Measurements from ENCODE around the gene MTCL1. TPM values are rescaled to one million over a fixed set of nuclear protein-coding genes. Genes with fewer than 3 reads are reported as not detected.
A peak's percentile ranks its signal among the peaks of the same experiment; 100 is the strongest.

The MTCL1 gene
- total and polyA plus RNA-seq, 2 experiments from 2014 or later = 10.6 to 19.7 TPM

- Histone ChIP-seq H4K20me1 (ENCODE audit: insufficient read depth, poor library complexity, severe bottlenecking) (no peaks in the 10 kb centered on the region), H3K27ac (peak overlapping the region; percentile 47), H3K4me1 (ENCODE audit: insufficient read depth) (no peaks in the 10 kb centered on the region), H3K4me3 (no peak overlapping the region), H3K79me2 (no peaks in the 10 kb centered on the region), H3K9me3 (ENCODE audit: low read depth) (no peaks in the 10 kb centered on the region), H3K27me3 (no peaks in the 10 kb centered on the region), H3K9me2 (replicated peaks; ENCODE audit: insufficient read depth) (no peaks in the 10 kb centered on the region), H3K36me3 (replicated peaks; ENCODE audit: insufficient read depth, low read depth) (no peaks in the 10 kb centered on the region), H2AFZ (no peak overlapping the region), H3K4me2 (no peak overlapping the region)
- 78% methylated on average over 6 of the region's 6 CpGs for WGBS (ENCODE audit: low lambda C conversion rate, missing lambda C conversion rate)
- TF ChIP-seq EZH2phosphoT487 (IDR thresholded peaks at IDR 0.05; ENCODE audit: low read depth, severe bottlenecking, unreplicated experiment) = no peak
- no peak for TF ChIP-seq CTCF (IDR thresholded peaks at IDR 0.05; ENCODE audit: poor library complexity)
- no peak for TF ChIP-seq EZH2 (IDR thresholded peaks at IDR 0.05; ENCODE audit: borderline replicate concordance)
- no peak for DNase-seq (ENCODE audit: low spot score)
Measured at GRCh38 chr18:8860845-8861642, 155.7 kb downstream of the MTCL1 start.

DNA sequence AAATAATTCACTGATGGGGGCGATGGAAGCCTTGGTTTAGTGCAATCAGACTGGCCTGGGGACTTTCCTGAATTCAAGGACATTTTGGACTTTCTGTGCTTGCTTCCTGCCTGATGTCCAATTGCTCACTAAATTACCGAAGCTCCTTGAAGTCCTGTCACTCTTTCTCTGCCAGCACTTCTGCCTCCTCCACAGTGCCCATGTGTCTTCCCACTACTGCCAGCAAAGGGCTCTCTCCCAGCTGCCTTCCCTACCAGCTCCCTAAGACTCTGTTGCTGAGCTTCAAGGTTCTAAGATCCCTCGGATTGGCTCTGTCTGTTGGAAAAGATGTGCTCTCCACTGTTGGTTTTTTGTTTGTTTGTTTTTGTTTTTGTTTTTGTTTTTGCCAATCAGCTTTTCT is 158.1 kb downstream of the MTCL1 start:
- H3K9me3 ChIP-seq (ENCODE audit: low read depth) = no peaks in the 10 kb centered on the region
- no peaks in the 10 kb centered on the region for H4K20me1 ChIP-seq (ENCODE audit: insufficient read depth, poor library complexity, severe bottlenecking)
- H3K36me3 ChIP-seq (replicated peaks; ENCODE audit: insufficient read depth, low read depth) = no peaks in the 10 kb centered on the region
- H3K79me2 ChIP-seq = no peaks in the 10 kb centered on the region
- no peak overlapping the region for H2AFZ ChIP-seq
- no peaks in the 10 kb centered on the region for H3K9me2 ChIP-seq (replicated peaks; ENCODE audit: insufficient read depth)
- no peak overlapping the region for H3K4me3 ChIP-seq
- no peak for DNase-seq (ENCODE audit: low spot score)
- no peak overlapping the region for H3K4me2 ChIP-seq
- H3K27me3 ChIP-seq = no peaks in the 10 kb centered on the region
- no peaks in the 10 kb centered on the region for H3K4me1 ChIP-seq (ENCODE audit: insufficient read depth)
- TF ChIP-seq EZH2phosphoT487 (IDR thresholded peaks at IDR 0.05; ENCODE audit: low read depth, severe bottlenecking, unreplicated experiment) (no peak), CTCF (IDR thresholded peaks at IDR 0.05; ENCODE audit: poor library complexity) (no peak), EZH2 (IDR thresholded peaks at IDR 0.05; ENCODE audit: borderline replicate concordance) (no peak)
- WGBS (ENCODE audit: low lambda C conversion rate, missing lambda C conversion rate) = 95% methylated on average over 3 of the region's 3 CpGs
- no peak overlapping the region for H3K27ac ChIP-seq

DNA sequence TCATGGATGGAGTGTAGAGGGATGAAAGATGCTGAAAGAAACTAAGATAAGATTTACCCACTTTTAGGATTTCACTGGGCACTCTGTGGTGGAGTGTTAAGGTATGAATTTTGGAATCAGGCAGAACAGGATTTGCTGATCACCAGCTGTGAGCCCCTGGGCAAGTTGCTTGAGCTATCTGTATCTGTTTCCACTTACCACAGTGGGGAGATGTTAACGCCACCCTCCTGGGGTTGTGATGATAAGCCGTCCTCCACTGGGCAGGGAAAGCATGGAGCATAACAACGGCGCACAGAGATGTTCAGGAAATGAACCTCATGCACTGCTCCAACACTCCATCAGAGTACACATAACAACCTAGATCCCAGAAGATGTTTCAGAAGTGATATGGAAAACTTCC is 160.6 kb downstream of the MTCL1 start:
- no peak overlapping the region for H3K4me2 ChIP-seq

More for the DNA sequence above, 160.6 kb downstream of the MTCL1 start:
- Histone ChIP-seq H3K9me3 (ENCODE audit: low read depth) (no peaks in the 10 kb centered on the region), H4K20me1 (ENCODE audit: insufficient read depth, poor library complexity, severe bottlenecking) (no peaks in the 10 kb centered on the region), H3K27me3 (no peaks in the 10 kb centered on the region), H3K4me3 (no peak overlapping the region), H3K27ac (no peak overlapping the region), H3K9me2 (replicated peaks; ENCODE audit: insufficient read depth) (no peaks in the 10 kb centered on the region), H3K36me3 (replicated peaks; ENCODE audit: insufficient read depth, low read depth) (no peaks in the 10 kb centered on the region), H3K4me1 (ENCODE audit: insufficient read depth) (no peaks in the 10 kb centered on the region), H2AFZ (no peak overlapping the region), H3K79me2 (no peaks in the 10 kb centered on the region)
- TF ChIP-seq EZH2phosphoT487 (IDR thresholded peaks at IDR 0.05; ENCODE audit: low read depth, severe bottlenecking, unreplicated experiment) (no peak), EZH2 (IDR thresholded peaks at IDR 0.05; ENCODE audit: borderline replicate concordance) (no peak), CTCF (IDR thresholded peaks at IDR 0.05; ENCODE audit: poor library complexity) (no peak)
- WGBS (ENCODE audit: low lambda C conversion rate, missing lambda C conversion rate) = 83% methylated on average over 4 of the region's 4 CpGs
- DNase-seq (ENCODE audit: low spot score) = no peak

Measured in hepatocyte (in vitro differentiated cells).